Neuronal stem cell (in vitro differentiated cells): ENCODE measurements around the gene KCNT2.

ENCODE experiments used
- DNase-seq: peaks from one replicate; pipeline ENCODE4 v3.0.0-alpha.2; 2013; ENCODE audit warnings: low spot score
- H2AFZ ChIP-seq: one replicate; pipeline ENCODE4 v1.6.1; 2013; ENCODE audit warnings: mild to moderate bottlenecking, low read length, inconsistent platforms
- H2AK5ac ChIP-seq: 2 replicates; pipeline ENCODE4 v1.6.1; 2013; ENCODE audit warnings: low read depth, mild to moderate bottlenecking, inconsistent platforms, low read length, moderate library complexity, mixed read lengths
- H2BK120ac ChIP-seq: 2 replicates; pipeline ENCODE4 v1.6.1; 2013; ENCODE audit warnings: low read depth, mild to moderate bottlenecking, inconsistent platforms, low read length, moderate library complexity, mixed read lengths
- H2BK12ac ChIP-seq: one replicate; pipeline ENCODE4 v1.6.1; 2013; ENCODE audit warnings: low read length, inconsistent platforms
- H2BK15ac ChIP-seq: 2 replicates; pipeline ENCODE4 v1.6.1; 2013; ENCODE audit warnings: mild to moderate bottlenecking, low read length, inconsistent platforms, mixed read lengths
- H2BK5ac ChIP-seq: one replicate; pipeline ENCODE4 v1.6.1; 2013; ENCODE audit warnings: inconsistent platforms, mild to moderate bottlenecking, low read length, moderate library complexity
- H3K14ac ChIP-seq: one replicate; pipeline ENCODE4 v1.6.1; 2013; ENCODE audit warnings: low read length, inconsistent platforms
- H3K18ac ChIP-seq: 2 replicates; pipeline ENCODE4 v1.6.1; 2013; ENCODE audit warnings: low read length, inconsistent platforms
- H3K23ac ChIP-seq: 2 replicates; pipeline ENCODE4 v1.6.1; 2013; ENCODE audit warnings: low read depth, mild to moderate bottlenecking, mixed read lengths, low read length, inconsistent platforms; ENCODE audit not compliant: poor library complexity
- H3K27ac ChIP-seq: replicated peaks from 3 replicates; pipeline ENCODE4 v1.5.1; 2013; ENCODE audit warnings: low read length, inconsistent platforms
- H3K27me3 ChIP-seq, 3 experiments: 2 replicates each; pipeline ENCODE4 v1.6.1; 2013; ENCODE audit warnings: low read length in 3 of 3, mild to moderate bottlenecking in 2 of 3, inconsistent platforms in 1 of 3, low read depth in 1 of 3, mixed read lengths in 1 of 3, moderate library complexity in 1 of 3; ENCODE audit not compliant: control insufficient read depth in 3 of 3, insufficient read depth in 3 of 3
- H3K36me3 ChIP-seq, 2 donors: replicated peaks in 1 of 2; 2 replicates each; pipeline ENCODE4 v1.6.1; 2013; ENCODE audit warnings: low read length in 2 of 2; ENCODE audit not compliant: control insufficient read depth in 2 of 2, insufficient read depth in 2 of 2
- H3K4ac ChIP-seq: 2 replicates; pipeline ENCODE4 v1.6.1; 2013; ENCODE audit warnings: inconsistent platforms, mild to moderate bottlenecking, low read length, moderate library complexity
- H3K4me1 ChIP-seq, 2 donors: 1 replicate in 1 of 2; 2 replicates in 1 of 2; pipeline ENCODE4 v1.6.1; 2013; ENCODE audit warnings: low read length in 2 of 2, low read depth in 1 of 2; ENCODE audit not compliant: control insufficient read depth in 2 of 2, insufficient read depth in 1 of 2
- H3K4me2 ChIP-seq: one replicate; pipeline ENCODE4 v1.6.1; 2013; ENCODE audit warnings: mild to moderate bottlenecking, low read length, inconsistent platforms; ENCODE audit not compliant: insufficient read depth, poor library complexity, severe bottlenecking
- H3K4me3 ChIP-seq, 2 donors: 2 replicates each; pipeline ENCODE4 v1.5.1; 2013; ENCODE audit warnings: low read length in 2 of 2, mild to moderate bottlenecking in 2 of 2, inconsistent platforms in 1 of 2, moderate library complexity in 1 of 2
- H3K79me1 ChIP-seq: one replicate; pipeline ENCODE4 v1.6.1; 2013; ENCODE audit warnings: low read depth, mild to moderate bottlenecking, inconsistent platforms, low read length, moderate library complexity
- H3K9ac ChIP-seq: one replicate; pipeline ENCODE4 v1.6.1; 2013; ENCODE audit warnings: mild to moderate bottlenecking, low read depth, low read length, inconsistent platforms; ENCODE audit not compliant: poor library complexity
- H3K9me3 ChIP-seq, 2 donors: replicated peaks in 1 of 2; 2 replicates each; pipeline versions ENCODE3 to v1.6.1; 2013; ENCODE audit warnings: low read length in 2 of 2, mild to moderate bottlenecking in 2 of 2, inconsistent platforms in 1 of 2, low read depth in 1 of 2, mixed read lengths in 1 of 2, moderate library complexity in 1 of 2; ENCODE audit not compliant: control insufficient read depth in 2 of 2, insufficient read depth in 1 of 2
- H4K8ac ChIP-seq: one replicate; pipeline ENCODE4 v1.6.1; 2013; ENCODE audit warnings: low read depth, mild to moderate bottlenecking, inconsistent platforms, low read length, moderate library complexity
- H4K91ac ChIP-seq: one replicate; pipeline ENCODE4 v1.6.1; 2013; ENCODE audit warnings: low read length, low read depth, mild to moderate bottlenecking, inconsistent platforms; ENCODE audit not compliant: poor library complexity
- WGBS, 2 donors: extraction: QIAGEN DNeasy Blood & Tissue Kit; methylation state at CpG; one replicate each; pipeline ENCODE4 v1.1.7; 2013; ENCODE audit warnings: missing lambda C conversion rate in 2 of 2, mixed read lengths in 1 of 2; ENCODE audit not compliant: insufficient read length in 2 of 2, insufficient replicate concordance in 1 of 2; ENCODE audit errors: extremely low coverage in 2 of 2; 5-methylcytosine and 5-hydroxymethylcytosine counted together

Gene KCNT2

GRCh38 chr1:196502437-196502836 is 105.8 kb downstream of the KCNT2 start:
- Histone ChIP-seq H3K36me3 (no peaks in the 10 kb centered on the region), H3K18ac (no peak overlapping the region), H3K4me1 (no peaks in the 10 kb centered on the region), H3K4me2 (no peak overlapping the region), H3K9me3 (no peaks in the 10 kb centered on the region), H3K27ac (no peak overlapping the region), H3K27me3 (no peaks in the 10 kb centered on the region), H3K23ac (no peak overlapping the region), H3K9ac (no peak overlapping the region), H3K14ac (no peak overlapping the region), H2BK12ac (no peak overlapping the region), H2BK120ac (no peak overlapping the region), H3K4me3 (no peak overlapping the region), H2BK15ac (no peak overlapping the region), H3K79me1 (peaks cover 1% of the 10 kb centered on the region), H4K91ac (no peak overlapping the region), H2AFZ (no peak overlapping the region), H2AK5ac (no peak overlapping the region), H4K8ac (no peak overlapping the region), H3K4ac (no peak overlapping the region), H2BK5ac (no peak overlapping the region)
- no CpG with 5 or more reads among the region's 2 CpGs for WGBS, 2 donors
- DNase-seq: no peak

GRCh38 chr1:196501760-196502428 is 106.3 kb downstream of the KCNT2 start:
- Histone ChIP-seq H3K4ac (no peak overlapping the region), H4K8ac (no peak overlapping the region), H2AK5ac (no peak overlapping the region), H2BK12ac (no peak overlapping the region), H3K23ac (no peak overlapping the region), H2AFZ (no peak overlapping the region), H2BK15ac (no peak overlapping the region), H3K14ac (no peak overlapping the region), H2BK5ac (no peak overlapping the region), H3K9me3 (no peaks in the 10 kb centered on the region), H3K27me3 (no peaks in the 10 kb centered on the region), H3K4me1 (no peaks in the 10 kb centered on the region), H3K9ac (no peak overlapping the region), H3K27ac (no peak overlapping the region), H3K4me3 (no peak overlapping the region), H3K36me3 (no peaks in the 10 kb centered on the region), H4K91ac (no peak overlapping the region), H2BK120ac (no peak overlapping the region), H3K79me1 (peaks cover 1% of the 10 kb centered on the region), H3K4me2 (no peak overlapping the region), H3K18ac (no peak overlapping the region)
- DNase-seq: no peak
- WGBS, 2 donors: no CpG with 5 or more reads among the region's 8 CpGs

GRCh38 chr1:196497817-196498216 is 110.4 kb downstream of the KCNT2 start:
- no peak overlapping the region for H3K4ac ChIP-seq
- H3K18ac ChIP-seq: no peak overlapping the region
- no peak overlapping the region for H2BK15ac ChIP-seq
- H3K4me2 ChIP-seq: no peak overlapping the region
- no peaks in the 10 kb centered on the region for H3K36me3 ChIP-seq
- no peak overlapping the region for H4K8ac ChIP-seq
- no CpG with 5 or more reads among the region's 4 CpGs for WGBS, 2 donors
- no peak overlapping the region for H3K27ac ChIP-seq
- no peaks in the 10 kb centered on the region for H3K27me3 ChIP-seq
- H3K23ac ChIP-seq: no peak overlapping the region
- H3K9me3 ChIP-seq: no peaks in the 10 kb centered on the region
- H2AFZ ChIP-seq: no peak overlapping the region
- H3K79me1 ChIP-seq: peaks cover 1% of the 10 kb centered on the region
- no peaks in the 10 kb centered on the region for H3K4me1 ChIP-seq
- no peak overlapping the region for H4K91ac ChIP-seq
- H3K14ac ChIP-seq: no peak overlapping the region
- no peak overlapping the region for H2BK120ac ChIP-seq
- H3K9ac ChIP-seq: no peak overlapping the region
- DNase-seq: no peak
- no peak overlapping the region for H2BK5ac ChIP-seq
- H2AK5ac ChIP-seq: no peak overlapping the region
- H3K4me3 ChIP-seq: no peak overlapping the region
- no peak overlapping the region for H2BK12ac ChIP-seq

DNA sequence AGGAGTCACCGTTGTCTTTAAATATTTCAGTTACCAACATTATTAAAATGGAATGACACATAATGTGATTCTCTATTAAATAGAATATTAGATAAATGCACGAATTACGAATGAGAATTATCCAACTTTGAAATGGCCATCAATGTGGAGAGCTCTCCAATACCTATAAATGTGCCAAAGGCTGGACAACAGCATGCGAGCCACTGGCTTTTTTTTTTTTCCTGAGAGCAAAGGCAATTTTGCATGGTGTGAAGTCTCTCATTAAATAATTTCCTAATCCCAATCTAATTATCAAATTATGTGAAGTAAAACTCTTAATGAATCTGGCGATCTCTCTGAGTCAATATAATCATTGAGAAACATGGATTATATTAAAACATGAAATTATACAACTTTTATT is 113.5 kb downstream of the KCNT2 start:
- no peaks in the 10 kb centered on the region for H3K9me3 ChIP-seq
- no peak overlapping the region for H3K18ac ChIP-seq
- no peak overlapping the region for H2BK15ac ChIP-seq
- no peak overlapping the region for H3K4me2 ChIP-seq
- H2AK5ac ChIP-seq: no peak overlapping the region
- H3K27ac ChIP-seq: no peak overlapping the region
- H3K23ac ChIP-seq: no peak overlapping the region
- no peak overlapping the region for H2AFZ ChIP-seq
- H3K9ac ChIP-seq: no peak overlapping the region
- no peak overlapping the region for H3K14ac ChIP-seq
- H2BK5ac ChIP-seq: no peak overlapping the region
- H3K27me3 ChIP-seq: no peaks in the 10 kb centered on the region
- no peaks in the 10 kb centered on the region for H3K4me1 ChIP-seq
- no peak for DNase-seq
- H3K4me3 ChIP-seq: no peak overlapping the region
- H2BK12ac ChIP-seq: no peak overlapping the region
- H4K8ac ChIP-seq: no peak overlapping the region
- peaks cover 0 to 13% of the 10 kb centered on the region in 2 donors for H3K36me3 ChIP-seq
- no peak overlapping the region for H4K91ac ChIP-seq
- no peak overlapping the region for H2BK120ac ChIP-seq
- no peaks in the 10 kb centered on the region for H3K79me1 ChIP-seq
- WGBS, 2 donors: no CpG with 5 or more reads among the region's 5 CpGs
- no peak overlapping the region for H3K4ac ChIP-seq
